ENCODE data around the gene ZNF618. TPM values are rescaled to one million over a fixed set of nuclear protein-coding genes. Genes with fewer than 3 reads are reported as not detected.

Gene ZNF618, protein sequence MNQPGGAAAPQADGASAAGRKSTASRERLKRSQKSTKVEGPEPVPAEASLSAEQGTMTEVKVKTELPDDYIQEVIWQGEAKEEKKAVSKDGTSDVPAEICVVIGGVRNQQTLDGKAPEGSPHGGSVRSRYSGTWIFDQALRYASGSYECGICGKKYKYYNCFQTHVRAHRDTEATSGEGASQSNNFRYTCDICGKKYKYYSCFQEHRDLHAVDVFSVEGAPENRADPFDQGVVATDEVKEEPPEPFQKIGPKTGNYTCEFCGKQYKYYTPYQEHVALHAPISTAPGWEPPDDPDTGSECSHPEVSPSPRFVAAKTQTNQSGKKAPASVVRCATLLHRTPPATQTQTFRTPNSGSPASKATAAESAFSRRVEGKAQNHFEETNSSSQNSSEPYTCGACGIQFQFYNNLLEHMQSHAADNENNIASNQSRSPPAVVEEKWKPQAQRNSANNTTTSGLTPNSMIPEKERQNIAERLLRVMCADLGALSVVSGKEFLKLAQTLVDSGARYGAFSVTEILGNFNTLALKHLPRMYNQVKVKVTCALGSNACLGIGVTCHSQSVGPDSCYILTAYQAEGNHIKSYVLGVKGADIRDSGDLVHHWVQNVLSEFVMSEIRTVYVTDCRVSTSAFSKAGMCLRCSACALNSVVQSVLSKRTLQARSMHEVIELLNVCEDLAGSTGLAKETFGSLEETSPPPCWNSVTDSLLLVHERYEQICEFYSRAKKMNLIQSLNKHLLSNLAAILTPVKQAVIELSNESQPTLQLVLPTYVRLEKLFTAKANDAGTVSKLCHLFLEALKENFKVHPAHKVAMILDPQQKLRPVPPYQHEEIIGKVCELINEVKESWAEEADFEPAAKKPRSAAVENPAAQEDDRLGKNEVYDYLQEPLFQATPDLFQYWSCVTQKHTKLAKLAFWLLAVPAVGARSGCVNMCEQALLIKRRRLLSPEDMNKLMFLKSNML
- total RNA-seq (10 to 100 TPM; 15.4 to 17.3 TPM), polyA plus RNA-seq (1 to 10 TPM; 4.9 to 7.5 TPM)
- long read RNA-seq, donor 1, full-length matches to known transcripts = 4 of 71 reads
- long read RNA-seq, donor 1, partial matches to known transcripts = 16 of 71 reads
- long read RNA-seq, donor 1, other reads (novel, unspliced or antisense) = 51 of 71 reads
- long read RNA-seq, donor 2, partial matches to known transcripts = 4 of 22 reads
- long read RNA-seq, donor 2, other reads (novel, unspliced or antisense) = 18 of 22 reads

DNA sequence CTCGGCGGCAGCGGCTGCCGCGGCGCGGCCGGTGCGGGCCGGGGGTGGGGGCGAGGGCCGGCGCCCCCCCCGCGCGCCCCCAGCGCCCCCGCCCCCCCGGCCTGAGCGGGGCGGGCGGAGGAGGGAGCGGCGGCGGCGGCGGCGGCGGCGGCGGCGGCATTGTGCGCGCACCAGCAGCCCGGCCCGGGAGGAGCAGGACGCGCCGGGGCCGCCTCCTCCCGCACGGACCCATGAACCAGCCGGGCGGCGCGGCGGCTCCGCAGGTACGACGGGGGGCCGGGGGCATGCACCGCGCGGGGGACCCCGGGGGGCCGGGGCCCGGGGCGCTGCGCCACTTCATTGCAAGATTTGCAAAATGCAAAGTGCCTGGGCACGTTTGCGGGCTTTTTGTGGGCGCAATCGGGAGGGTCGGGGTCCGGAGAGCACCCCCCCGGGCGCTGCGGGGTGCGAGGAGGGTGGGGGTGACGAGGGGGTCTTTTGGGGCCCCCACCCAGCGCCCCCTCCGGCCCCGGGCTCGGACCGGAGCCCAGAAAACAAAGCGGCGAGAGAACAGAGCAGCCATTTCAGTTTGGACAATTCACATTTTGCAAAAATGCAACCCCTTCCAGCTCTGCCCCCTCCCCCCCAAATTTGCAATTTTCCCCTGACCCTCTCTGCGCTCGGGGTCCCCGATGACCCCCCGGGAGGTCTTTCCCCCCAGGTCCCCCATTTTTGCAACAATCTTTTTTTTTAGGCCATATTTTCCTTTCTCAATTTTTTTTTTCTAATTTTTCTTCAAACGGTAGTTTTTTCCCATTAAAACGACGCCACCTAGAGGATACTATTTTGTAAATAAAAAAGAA, at the start of gene ZNF618:
Gene ZNF618, plus strand, starts transcription at position 159 of the 842 bp plus-strand sequence. Its CDS starts 72 bp downstream, at position 231.
- DNase-seq = peak; percentile 55 to 81
- intact Hi-C loops (cut with DNase I) = loop anchor here (5.0 to 10.0 kb wide), 3 partner anchors 81 to 139 kb away; no protein-coding TSS in a partner anchor
- Histone ChIP-seq H3K4me3 (ENCODE audit: low read length in 2 of 2) (peak within 1 kb of the TSS; percentile 93 to 100), H3K9me3 (ENCODE audit: control insufficient read depth, low read length) (no peaks in the 10 kb centered on the region), H3K27me3 (ENCODE audit: control insufficient read depth in 1 of 2, insufficient read depth in 2 of 2, low read length in 1 of 2) (no peaks in the 10 kb centered on the region), H3K4me1 (ENCODE audit: control insufficient read depth in 1 of 2, insufficient read depth in 2 of 2, low read length in 2 of 2) (peaks cover 0 to 3% of the 10 kb centered on the region in 2 donors), H3K36me3 (ENCODE audit: control insufficient read depth in 1 of 2, insufficient read depth in 2 of 2, low read length in 1 of 2) (no peaks in the 10 kb centered on the region), H3K27ac (ENCODE audit: low read depth in 1 of 2, low read length in 2 of 2) (no peak within 1 kb of the TSS)
- WGBS, 2 donors = 1% methylated on average over 24 to 84 of the region's 84 CpGs
- peak; percentile 47 for ATAC-seq (ENCODE audit: low FRiP score)

DNA sequence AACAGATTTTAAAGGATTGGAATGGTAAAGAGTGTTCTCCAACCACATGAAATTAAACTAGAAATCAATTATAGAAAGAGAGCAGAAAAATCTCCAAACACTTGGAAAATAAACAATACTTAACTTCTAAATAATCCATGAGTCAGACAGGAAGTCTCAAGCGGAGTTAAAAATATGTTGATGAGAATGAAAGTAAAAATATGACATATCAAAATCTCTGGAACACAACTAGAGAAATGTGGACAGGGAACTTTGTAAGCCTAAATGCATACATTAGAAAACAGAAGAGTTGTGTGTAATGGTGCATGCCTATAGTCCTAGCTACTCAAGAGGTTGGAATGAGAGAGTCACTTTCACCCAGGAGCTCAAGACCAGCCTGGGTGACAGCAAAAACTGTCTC, 47.9 kb upstream of the ZNF618 start:
- H3K27ac ChIP-seq (ENCODE audit: low read depth in 1 of 2, low read length in 2 of 2) = no peak overlapping the region
- DNase-seq (no peak), ATAC-seq (ENCODE audit: low FRiP score) (no peak)
- intact Hi-C loops (cut with DNase I) = no loop called here
- H3K27me3 ChIP-seq (ENCODE audit: control insufficient read depth in 1 of 2, insufficient read depth in 2 of 2, low read length in 1 of 2) = no peaks in the 10 kb centered on the region
- WGBS, 2 donors = 2 to 4% methylated on average over 1 of the region's 1 CpG
- H3K36me3 ChIP-seq (ENCODE audit: control insufficient read depth in 1 of 2, insufficient read depth in 2 of 2, low read length in 1 of 2) = no peaks in the 10 kb centered on the region
- H3K9me3 ChIP-seq (ENCODE audit: control insufficient read depth, low read length) = no peaks in the 10 kb centered on the region
- H3K4me3 ChIP-seq (ENCODE audit: low read length in 2 of 2) = no peak overlapping the region
- H3K4me1 ChIP-seq (ENCODE audit: control insufficient read depth in 1 of 2, insufficient read depth in 2 of 2, low read length in 2 of 2) = peaks cover 0 to 4% of the 10 kb centered on the region in 2 donors

DNA sequence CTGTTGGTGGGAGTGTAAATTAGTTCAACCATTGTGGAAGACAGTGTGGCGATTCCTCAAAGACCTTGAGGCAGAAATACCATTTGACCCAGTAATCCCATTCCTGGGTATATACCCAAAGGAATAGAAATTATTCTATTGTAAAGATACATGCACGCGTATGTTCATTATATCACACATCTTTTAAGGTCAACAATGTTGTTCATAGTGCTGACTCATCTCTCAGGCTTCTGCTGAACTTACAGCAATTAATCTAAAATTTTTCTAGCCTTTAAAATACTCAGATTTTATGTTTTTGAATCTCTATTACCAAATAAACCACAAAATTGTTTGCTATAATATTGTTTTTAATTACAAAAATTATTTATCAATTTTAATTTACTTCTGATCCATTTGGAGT, 38.8 kb upstream of the ZNF618 start:
- no peak for ATAC-seq (ENCODE audit: low FRiP score)
- no peaks in the 10 kb centered on the region for H3K9me3 ChIP-seq (ENCODE audit: control insufficient read depth, low read length)
- no peaks in the 10 kb centered on the region for H3K4me1 ChIP-seq (ENCODE audit: control insufficient read depth in 1 of 2, insufficient read depth in 2 of 2, low read length in 2 of 2)
- no peak overlapping the region for H3K4me3 ChIP-seq (ENCODE audit: low read length in 2 of 2)
- no peaks in the 10 kb centered on the region for H3K36me3 ChIP-seq (ENCODE audit: control insufficient read depth in 1 of 2, insufficient read depth in 2 of 2, low read length in 1 of 2)
- H3K27ac ChIP-seq (ENCODE audit: low read depth in 1 of 2, low read length in 2 of 2) = no peak overlapping the region
- no peaks in the 10 kb centered on the region for H3K27me3 ChIP-seq (ENCODE audit: control insufficient read depth in 1 of 2, insufficient read depth in 2 of 2, low read length in 1 of 2)
- intact Hi-C loops (cut with DNase I) = no loop called here
- no peak for DNase-seq
- WGBS, 2 donors = 92 to 95% methylated on average over 3 of the region's 3 CpGs

DNA sequence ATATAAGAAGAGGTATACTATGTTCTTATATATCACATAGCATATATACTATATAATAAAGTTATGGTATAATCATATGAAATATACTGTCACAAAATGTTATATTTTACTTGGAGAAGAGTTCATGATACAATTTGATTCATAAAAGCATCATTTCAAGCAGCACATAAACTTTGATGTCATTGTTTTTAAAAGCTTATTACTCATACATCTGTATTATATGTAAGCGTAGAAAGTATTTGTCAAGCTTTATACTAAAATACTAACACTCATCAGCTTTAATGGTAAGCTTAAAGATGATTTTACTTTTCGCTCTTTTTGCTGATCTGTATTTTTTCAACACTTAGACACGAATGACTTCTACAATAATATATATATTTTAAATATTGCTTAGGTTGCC, 34.0 kb upstream of the ZNF618 start:
- ATAC-seq (ENCODE audit: low FRiP score) (no peak), DNase-seq (no peak)
- Histone ChIP-seq H3K36me3 (ENCODE audit: control insufficient read depth in 1 of 2, insufficient read depth in 2 of 2, low read length in 1 of 2) (no peaks in the 10 kb centered on the region), H3K4me1 (ENCODE audit: control insufficient read depth in 1 of 2, insufficient read depth in 2 of 2, low read length in 2 of 2) (no peaks in the 10 kb centered on the region), H3K9me3 (ENCODE audit: control insufficient read depth, low read length) (no peaks in the 10 kb centered on the region), H3K27ac (ENCODE audit: low read depth in 1 of 2, low read length in 2 of 2) (no peak overlapping the region), H3K27me3 (ENCODE audit: control insufficient read depth in 1 of 2, insufficient read depth in 2 of 2, low read length in 1 of 2) (no peaks in the 10 kb centered on the region), H3K4me3 (ENCODE audit: low read length in 2 of 2) (no peak overlapping the region)
- intact Hi-C loops (cut with DNase I) = no loop called here
- 76 to 77% methylated on average over 3 of the region's 3 CpGs for WGBS, 2 donors

DNA sequence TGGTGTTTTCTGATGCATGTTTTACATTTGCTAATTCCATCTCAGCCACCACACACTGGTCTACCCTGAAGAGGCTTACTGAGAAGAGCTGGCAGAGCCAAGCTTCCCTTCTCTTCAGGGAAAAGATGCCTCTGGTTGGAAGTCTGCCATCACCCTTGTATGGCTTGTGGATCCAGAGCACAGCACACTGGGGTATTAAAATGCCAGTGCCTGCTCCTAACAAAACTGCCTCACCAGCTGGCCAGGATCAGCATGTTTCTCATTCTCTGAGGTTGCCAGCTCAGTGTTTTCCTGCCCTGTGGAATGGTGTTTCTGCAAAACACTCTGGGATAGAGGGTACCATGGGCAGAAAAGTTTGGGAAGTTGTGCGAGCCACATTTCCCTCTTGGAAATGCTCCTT, 31.6 kb upstream of the ZNF618 start:
- H3K4me1 ChIP-seq (ENCODE audit: control insufficient read depth in 1 of 2, insufficient read depth in 2 of 2, low read length in 2 of 2) = no peaks in the 10 kb centered on the region
- ATAC-seq (ENCODE audit: low FRiP score) = no peak
- intact Hi-C loops (cut with DNase I) = no loop called here
- H3K27me3 ChIP-seq (ENCODE audit: control insufficient read depth in 1 of 2, insufficient read depth in 2 of 2, low read length in 1 of 2) = no peaks in the 10 kb centered on the region
- H3K9me3 ChIP-seq (ENCODE audit: control insufficient read depth, low read length) = no peaks in the 10 kb centered on the region
- no peak for DNase-seq
- 22 to 32% methylated on average over 1 of the region's 1 CpG for WGBS, 2 donors
- H3K4me3 ChIP-seq (ENCODE audit: low read length in 2 of 2) = no peak overlapping the region
- no peak overlapping the region for H3K27ac ChIP-seq (ENCODE audit: low read depth in 1 of 2, low read length in 2 of 2)
- no peaks in the 10 kb centered on the region for H3K36me3 ChIP-seq (ENCODE audit: control insufficient read depth in 1 of 2, insufficient read depth in 2 of 2, low read length in 1 of 2)

DNA sequence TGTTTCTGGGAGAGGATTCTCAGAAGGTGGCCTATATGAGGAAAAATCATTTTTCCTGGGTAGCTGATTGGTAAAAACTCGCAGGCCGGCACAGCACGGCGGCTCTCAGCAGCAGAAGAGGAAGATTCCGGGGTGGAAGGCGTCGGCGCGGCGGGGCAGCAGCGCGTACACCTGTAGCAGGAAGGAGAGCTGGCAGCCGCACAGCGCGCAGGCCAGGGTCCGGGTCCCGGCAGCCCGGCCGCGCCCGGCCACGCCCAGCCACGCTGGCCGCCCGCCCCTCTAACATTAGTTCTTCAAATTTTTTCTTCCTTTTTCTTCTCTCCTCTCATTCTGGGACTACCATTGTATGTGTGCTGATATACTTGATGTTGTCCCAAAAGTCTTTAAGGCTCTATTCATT, 24.8 kb upstream of the ZNF618 start:
- H3K27ac ChIP-seq (ENCODE audit: low read depth in 1 of 2, low read length in 2 of 2) = no peak overlapping the region
- peaks cover 0 to 4% of the 10 kb centered on the region in 2 donors for H3K36me3 ChIP-seq (ENCODE audit: control insufficient read depth in 1 of 2, insufficient read depth in 2 of 2, low read length in 1 of 2)
- H3K27me3 ChIP-seq (ENCODE audit: control insufficient read depth in 1 of 2, insufficient read depth in 2 of 2, low read length in 1 of 2) = no peaks in the 10 kb centered on the region
- H3K4me3 ChIP-seq (ENCODE audit: low read length in 2 of 2) = no peak overlapping the region
- peaks cover 7% of the 10 kb centered on the region for H3K9me3 ChIP-seq (ENCODE audit: control insufficient read depth, low read length)
- intact Hi-C loops (cut with DNase I) = no loop called here
- DNase-seq (no peak), ATAC-seq (ENCODE audit: low FRiP score) (no peak)
- 78 to 79% methylated on average over 25 of the region's 25 CpGs for WGBS, 2 donors
- H3K4me1 ChIP-seq (ENCODE audit: control insufficient read depth in 1 of 2, insufficient read depth in 2 of 2, low read length in 2 of 2) = no peaks in the 10 kb centered on the region

DNA sequence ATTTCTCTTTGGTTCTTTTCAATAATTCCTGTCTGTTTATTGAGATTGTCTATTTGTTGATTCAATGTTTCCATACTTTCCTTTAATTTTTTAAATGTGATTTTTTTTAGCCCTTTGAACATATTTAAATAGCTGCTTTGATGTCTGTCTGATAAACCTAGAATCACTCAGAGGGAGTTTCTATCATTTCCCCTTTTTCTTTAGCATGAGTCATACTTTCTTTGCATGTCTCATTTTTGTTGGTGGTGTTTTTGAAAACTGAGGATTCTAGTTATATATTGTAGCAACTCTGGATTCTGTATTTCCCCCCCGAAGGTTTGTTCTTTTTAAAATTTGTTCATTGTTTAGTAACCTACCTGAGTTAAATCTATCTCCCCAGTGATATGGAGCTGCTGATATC, 24.2 kb upstream of the ZNF618 start:
- H3K36me3 ChIP-seq (ENCODE audit: control insufficient read depth in 1 of 2, insufficient read depth in 2 of 2, low read length in 1 of 2) = peaks cover 0 to 4% of the 10 kb centered on the region in 2 donors
- no peak overlapping the region for H3K27ac ChIP-seq (ENCODE audit: low read depth in 1 of 2, low read length in 2 of 2)
- WGBS, 2 donors = 93 to 99% methylated on average over 1 of the region's 1 CpG
- H3K27me3 ChIP-seq (ENCODE audit: control insufficient read depth in 1 of 2, insufficient read depth in 2 of 2, low read length in 1 of 2) = no peaks in the 10 kb centered on the region
- ATAC-seq (ENCODE audit: low FRiP score) (no peak), DNase-seq (no peak)
- H3K4me1 ChIP-seq (ENCODE audit: control insufficient read depth in 1 of 2, insufficient read depth in 2 of 2, low read length in 2 of 2) = no peaks in the 10 kb centered on the region
- no peak overlapping the region for H3K4me3 ChIP-seq (ENCODE audit: low read length in 2 of 2)
- intact Hi-C loops (cut with DNase I) = no loop called here
- H3K9me3 ChIP-seq (ENCODE audit: control insufficient read depth, low read length) = peaks cover 7% of the 10 kb centered on the region

DNA sequence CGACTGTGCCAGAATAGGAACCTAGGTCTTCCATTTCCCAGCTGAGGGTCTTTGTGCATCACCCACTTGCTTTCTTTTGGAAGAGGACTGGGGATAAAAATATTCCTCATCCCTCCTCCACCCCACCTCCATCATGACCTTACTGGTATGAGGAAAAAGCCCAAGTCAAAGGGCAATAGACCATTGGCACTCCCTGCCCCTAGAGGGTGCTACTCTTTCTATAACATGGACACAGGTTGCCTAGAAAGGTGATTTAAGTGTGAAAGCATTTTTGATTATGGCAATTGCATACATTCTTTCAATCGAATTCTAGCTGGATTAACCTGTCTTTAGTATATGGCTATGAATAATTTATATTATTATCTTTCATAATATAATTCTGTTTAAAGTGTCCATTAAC, 22.8 kb upstream of the ZNF618 start:
- 59 to 62% methylated on average over 2 of the region's 2 CpGs for WGBS, 2 donors
- intact Hi-C loops (cut with DNase I) = no loop called here
- H3K36me3 ChIP-seq (ENCODE audit: control insufficient read depth in 1 of 2, insufficient read depth in 2 of 2, low read length in 1 of 2) = peaks cover 0 to 4% of the 10 kb centered on the region in 2 donors
- no peak overlapping the region for H3K27ac ChIP-seq (ENCODE audit: low read depth in 1 of 2, low read length in 2 of 2)
- no peaks in the 10 kb centered on the region for H3K27me3 ChIP-seq (ENCODE audit: control insufficient read depth in 1 of 2, insufficient read depth in 2 of 2, low read length in 1 of 2)
- ATAC-seq (ENCODE audit: low FRiP score) (no peak), DNase-seq (no peak)
- peaks cover 7% of the 10 kb centered on the region for H3K9me3 ChIP-seq (ENCODE audit: control insufficient read depth, low read length)
- H3K4me3 ChIP-seq (ENCODE audit: low read length in 2 of 2) = no peak overlapping the region
- H3K4me1 ChIP-seq (ENCODE audit: control insufficient read depth in 1 of 2, insufficient read depth in 2 of 2, low read length in 2 of 2) = no peaks in the 10 kb centered on the region

Data from aorta (tissue), 5 donors.